IPS-18c (cell line): ENCODE results near the gene TBC1D16.

Experiments used
- H3K4me3 ChIP-seq: 2 replicates; pipeline ENCODE4 v1.7.0; 2013; ENCODE audit warnings: low read depth, mild to moderate bottlenecking, low read length, moderate library complexity; ENCODE audit not compliant: insufficient read depth
- H3K9me3 ChIP-seq: one replicate; pipeline ENCODE4 v1.6.1; 2013; ENCODE audit warnings: mild to moderate bottlenecking, low read length, moderate library complexity; ENCODE audit not compliant: control insufficient read depth, insufficient read depth

TBC1D16 gene

GRCh38 chr17:79936050-79936449 is 99.6 kb downstream of the TBC1D16 start:
- no peaks in the 10 kb centered on the region for H3K9me3 ChIP-seq
- H3K4me3 ChIP-seq = no peak overlapping the region

DNA sequence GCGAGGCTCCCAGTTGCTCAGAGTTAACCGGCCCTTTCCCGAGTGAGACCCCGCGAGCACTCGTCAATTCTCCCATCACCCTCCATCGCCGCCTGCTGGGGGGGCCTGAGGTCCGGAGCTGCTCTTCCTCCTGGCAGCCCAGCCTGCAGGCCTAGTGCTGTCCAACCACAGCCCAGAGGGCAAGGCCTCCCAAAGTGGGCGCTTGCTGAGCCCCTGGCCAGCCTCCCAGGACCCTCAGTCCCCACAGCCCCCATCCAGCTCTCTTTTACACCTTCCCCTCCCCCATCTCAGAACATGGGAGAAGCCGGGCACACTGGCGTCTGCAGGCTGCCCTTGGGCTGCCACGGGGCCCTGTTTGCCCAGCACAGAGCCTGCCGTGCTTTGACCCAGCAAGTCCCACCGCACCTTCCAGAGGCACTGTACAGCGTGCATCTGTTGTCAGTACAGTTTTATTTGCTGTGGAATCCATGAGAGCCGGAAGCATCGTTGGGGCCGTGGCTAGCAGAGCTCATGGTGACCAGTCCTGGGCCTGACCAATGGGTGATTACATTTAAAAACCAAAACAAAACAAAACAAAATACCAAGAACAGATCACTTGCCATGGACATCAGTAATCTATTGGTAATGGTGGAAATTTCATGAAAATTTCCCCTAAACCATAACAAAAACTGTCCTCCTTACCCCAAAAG is 100.3 kb downstream of the TBC1D16 start:
- Histone ChIP-seq H3K4me3 (no peak overlapping the region), H3K9me3 (no peaks in the 10 kb centered on the region)

GRCh38 chr17:79934653-79934970 is 101.1 kb downstream of the TBC1D16 start:
- no peaks in the 10 kb centered on the region for H3K9me3 ChIP-seq
- no peak overlapping the region for H3K4me3 ChIP-seq

DNA sequence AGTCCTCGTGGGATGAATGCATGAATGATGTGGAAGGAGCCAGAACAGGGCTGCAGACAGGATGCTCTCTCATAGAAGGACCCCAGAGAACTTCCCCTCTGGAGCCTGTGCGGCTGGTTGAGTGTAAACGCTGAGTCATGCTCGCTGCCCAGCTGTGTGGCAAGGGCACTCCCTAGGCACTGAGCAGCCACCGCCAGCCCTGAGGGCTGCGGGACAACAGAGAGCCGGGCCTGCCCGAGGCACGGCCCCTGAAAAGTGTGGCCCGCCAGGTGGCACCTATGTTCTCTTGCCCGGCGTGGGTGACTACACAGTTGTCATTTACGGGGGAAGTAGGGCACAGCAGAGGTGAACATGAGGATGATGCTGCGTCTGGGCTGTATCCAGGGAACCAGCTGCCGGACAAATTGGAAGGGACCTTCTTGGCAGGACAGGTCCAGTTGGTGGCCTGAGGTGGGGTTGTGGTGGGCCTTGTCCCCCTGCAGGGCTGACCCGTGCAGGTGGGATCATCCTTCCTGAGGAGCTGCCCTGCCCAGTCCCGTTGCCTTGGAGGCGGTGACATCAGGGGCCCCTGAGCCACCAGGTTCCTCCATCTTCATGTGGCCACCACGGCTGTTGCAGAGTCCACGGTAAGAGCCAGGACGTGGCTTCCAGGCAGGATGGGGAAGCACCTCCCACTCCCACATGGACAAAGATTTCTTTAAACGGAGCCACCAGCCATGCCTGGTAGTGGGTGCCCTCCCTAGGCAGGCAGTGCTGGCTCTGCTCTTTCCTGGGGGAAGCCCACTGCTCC is 101.6 kb downstream of the TBC1D16 start:
- Histone ChIP-seq H3K9me3 (no peaks in the 10 kb centered on the region), H3K4me3 (no peak overlapping the region)

DNA sequence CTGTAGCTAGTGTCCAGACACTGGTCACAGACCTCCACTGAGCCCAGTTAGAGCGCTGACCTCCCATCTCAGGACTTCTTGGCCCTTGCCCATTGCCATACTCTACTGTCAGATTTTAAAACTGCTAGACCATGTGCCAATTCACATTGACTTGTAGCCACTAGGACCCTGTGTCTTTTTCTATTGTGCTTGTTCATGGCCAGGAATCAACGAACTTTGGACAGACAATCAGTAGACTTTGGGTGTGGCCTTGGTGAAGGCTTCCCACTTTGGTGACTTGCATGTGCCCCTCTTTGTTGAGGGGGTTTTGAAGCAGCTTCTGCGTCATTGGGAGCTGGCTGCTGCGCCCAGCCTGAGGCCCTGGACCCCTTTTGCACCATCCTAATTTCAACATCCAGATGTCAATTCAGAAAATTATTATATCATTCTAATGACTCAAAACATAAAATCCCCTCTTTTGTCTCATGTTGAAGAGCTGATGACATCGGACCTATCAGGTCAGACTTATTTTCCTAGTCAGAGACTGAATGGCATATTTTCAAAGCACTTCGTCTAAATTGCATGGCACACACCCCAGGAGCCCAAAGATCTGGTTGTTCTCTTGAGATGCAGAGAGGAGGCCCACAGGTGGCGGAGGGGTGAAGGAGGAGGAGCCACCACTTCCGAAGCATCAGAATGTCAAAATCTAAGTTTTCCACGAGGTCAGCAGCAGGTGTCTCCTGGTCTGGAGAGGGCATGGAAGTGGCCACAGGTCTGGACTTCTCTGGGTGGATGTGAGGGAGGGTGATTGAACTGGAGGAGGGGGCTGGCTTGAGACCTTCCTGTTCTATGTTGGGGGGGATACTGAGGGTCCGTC is 103.0 kb downstream of the TBC1D16 start:
- H3K9me3 ChIP-seq = no peaks in the 10 kb centered on the region
- H3K4me3 ChIP-seq = no peak overlapping the region

DNA sequence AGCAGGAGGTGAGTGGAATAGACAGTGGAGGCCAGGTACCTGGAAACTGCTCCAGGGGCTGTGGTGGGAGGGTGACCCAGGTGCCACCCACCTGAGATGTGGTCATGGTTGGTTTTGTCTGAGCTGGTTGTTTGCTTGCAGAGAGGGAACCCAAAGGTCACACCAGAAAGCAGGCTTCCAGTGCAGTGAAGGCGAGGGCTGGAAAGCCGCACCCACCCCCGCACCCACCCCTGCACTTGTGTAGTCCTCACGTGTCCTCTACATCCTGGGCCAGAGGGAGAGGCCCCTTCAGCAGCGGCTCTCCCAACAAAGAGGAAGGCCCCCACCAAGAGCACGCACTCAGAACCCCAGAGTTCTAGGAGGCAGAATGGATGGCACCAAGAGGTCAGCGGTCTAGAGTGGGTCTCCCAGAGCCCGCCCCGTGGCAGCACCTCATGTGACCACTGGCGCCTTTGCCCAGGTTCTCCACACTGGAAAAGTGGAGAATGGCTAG is 103.8 kb downstream of the TBC1D16 start:
- no peaks in the 10 kb centered on the region for H3K9me3 ChIP-seq
- no peak overlapping the region for H3K4me3 ChIP-seq

- H3K9me3 ChIP-seq = no peaks in the 10 kb centered on the region
- peak overlapping the region; percentile 46; the same call in 1 of the 2 replicates for H3K4me3 ChIP-seq
Measured at GRCh38 chr17:79930877-79931816, 104.5 kb downstream of the TBC1D16 start.

- Histone ChIP-seq H3K9me3 (no peaks in the 10 kb centered on the region), H3K4me3 (peak overlapping the region; percentile 46)
Measured at GRCh38 chr17:79930062-79930876, 105.4 kb downstream of the TBC1D16 start.

DNA sequence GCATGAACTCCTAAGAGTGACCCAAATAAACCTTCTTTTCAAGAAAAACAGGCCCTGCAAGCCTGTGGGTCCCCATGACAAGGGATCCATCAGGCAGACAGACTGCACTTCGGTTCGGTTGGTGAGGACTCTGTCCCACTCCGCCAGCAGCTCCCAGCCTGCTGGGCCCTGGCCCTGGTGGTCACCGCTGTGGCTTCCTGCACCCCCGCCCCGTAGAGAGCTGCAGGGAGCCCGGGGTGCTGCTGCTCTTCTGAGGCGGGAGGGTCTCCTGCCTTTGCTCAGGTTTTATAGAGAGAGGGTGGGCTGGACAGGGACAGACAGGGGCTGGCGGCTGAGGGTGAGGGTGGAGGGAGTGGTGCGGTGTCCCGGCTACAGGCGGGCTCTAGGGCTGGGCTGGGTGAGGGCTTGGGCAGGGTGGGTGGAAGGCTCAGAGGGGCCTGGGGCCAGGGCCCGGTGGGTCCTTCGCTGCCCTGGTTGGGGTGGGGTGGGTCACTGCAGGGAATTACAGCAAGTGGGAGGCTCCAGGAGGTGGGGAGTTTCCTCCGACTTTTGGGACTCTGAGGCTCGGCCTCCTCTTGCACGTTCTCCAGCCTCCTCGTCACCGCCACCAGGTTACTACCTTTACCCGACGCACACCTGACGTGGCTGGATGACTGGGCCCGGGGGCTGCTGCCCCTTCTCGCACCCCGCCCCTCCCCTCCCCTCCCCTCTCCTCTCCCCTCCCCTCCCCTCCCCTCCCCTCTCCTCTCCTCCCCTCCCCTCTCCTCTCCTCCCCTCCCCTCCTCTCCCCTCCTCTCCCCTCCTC is 106.2 kb downstream of the TBC1D16 start:
- Histone ChIP-seq H3K4me3 (no peak overlapping the region), H3K9me3 (no peaks in the 10 kb centered on the region)

GRCh38 chr17:79928502-79929256 is 107.0 kb downstream of the TBC1D16 start:
- H3K9me3 ChIP-seq = no peaks in the 10 kb centered on the region

DNA sequence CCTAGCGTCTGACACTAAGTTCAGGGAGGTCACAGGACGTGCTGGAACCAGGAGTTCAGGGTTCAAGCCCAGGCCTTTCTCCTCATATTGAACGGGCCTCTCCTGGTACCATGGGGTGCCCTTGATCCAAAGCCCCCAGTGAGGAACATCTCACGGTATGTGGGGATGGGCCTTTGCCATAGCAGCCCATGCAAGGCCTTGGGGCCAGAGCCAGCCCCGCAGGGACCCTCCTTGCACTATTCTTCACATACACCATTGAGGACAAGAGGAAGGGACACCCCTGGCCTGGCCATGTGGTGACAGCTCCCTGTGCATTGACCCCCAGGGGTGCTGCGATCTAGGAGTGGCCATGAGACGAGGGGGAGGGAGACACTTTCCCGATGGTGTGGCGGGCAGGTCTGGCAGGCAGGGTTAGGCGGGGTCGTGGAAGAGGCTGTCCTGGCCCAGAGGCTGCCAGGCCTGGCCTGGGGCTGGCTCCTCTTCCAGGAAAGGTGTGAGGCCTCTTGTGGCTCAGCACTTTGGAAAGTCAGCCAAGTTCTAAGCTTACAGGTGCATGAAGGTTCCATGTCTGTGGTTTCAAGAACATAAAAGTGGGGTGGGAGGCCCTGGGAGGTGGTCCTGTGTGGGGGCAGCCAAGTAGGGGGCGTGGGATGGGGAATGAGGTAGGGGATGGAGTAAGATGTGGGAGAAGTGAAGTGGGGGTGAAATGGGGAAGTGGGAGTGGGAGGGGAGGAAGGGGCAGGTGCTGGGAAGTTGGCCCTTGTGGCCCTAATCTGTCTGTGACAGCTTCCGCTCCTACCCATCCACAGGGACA is 107.8 kb downstream of the TBC1D16 start:
- H3K4me3 ChIP-seq = no peak overlapping the region
- H3K9me3 ChIP-seq = no peaks in the 10 kb centered on the region

More at GRCh38 chr17:79928502-79929256, 107.0 kb downstream of the TBC1D16 start:
- no peak overlapping the region for H3K4me3 ChIP-seq

GRCh38 chr17:79927136-79927661 is 108.5 kb downstream of the TBC1D16 start:
- Histone ChIP-seq H3K4me3 (no peak overlapping the region), H3K9me3 (no peaks in the 10 kb centered on the region)

- Histone ChIP-seq H3K4me3 (no peak overlapping the region), H3K9me3 (no peaks in the 10 kb centered on the region)
Measured at GRCh38 chr17:79926605-79927135, 109.0 kb downstream of the TBC1D16 start.
